ENCODE measurements around the gene FAM177A1.
"Not testable (repeated sequence)": the region's sequence is repeated elsewhere in the genome, so short reads cannot be mapped to it uniquely, and the experiment has no call there.

Gene FAM177A1

DNA sequence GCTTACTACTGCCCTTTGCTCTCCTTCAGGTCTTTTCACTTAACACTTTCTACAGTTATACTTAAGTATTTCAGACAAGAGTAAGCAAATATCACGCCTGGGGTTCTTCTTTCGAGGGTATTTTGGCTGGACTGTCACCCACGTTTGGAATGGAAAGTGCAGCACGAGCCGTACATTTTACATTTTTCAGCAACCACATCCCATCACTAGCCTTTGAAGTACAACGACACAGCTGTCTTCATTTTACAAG is 349 bp upstream of the FAM177A1 start:
- H3K4me1 Mint-ChIP-seq: peaks cover 26% of the 10 kb centered on the region
- H3K27ac Mint-ChIP-seq: peak overlapping the region; percentile 93
- H3K36me3 Mint-ChIP-seq: no peaks in the 10 kb centered on the region
- H3K4me3 Mint-ChIP-seq: peak overlapping the region; percentile 98
- no peaks in the 10 kb centered on the region for H3K27me3 Mint-ChIP-seq
- H3K9me3 Mint-ChIP-seq: no peaks in the 10 kb centered on the region
- no peak for ATAC-seq

DNA sequence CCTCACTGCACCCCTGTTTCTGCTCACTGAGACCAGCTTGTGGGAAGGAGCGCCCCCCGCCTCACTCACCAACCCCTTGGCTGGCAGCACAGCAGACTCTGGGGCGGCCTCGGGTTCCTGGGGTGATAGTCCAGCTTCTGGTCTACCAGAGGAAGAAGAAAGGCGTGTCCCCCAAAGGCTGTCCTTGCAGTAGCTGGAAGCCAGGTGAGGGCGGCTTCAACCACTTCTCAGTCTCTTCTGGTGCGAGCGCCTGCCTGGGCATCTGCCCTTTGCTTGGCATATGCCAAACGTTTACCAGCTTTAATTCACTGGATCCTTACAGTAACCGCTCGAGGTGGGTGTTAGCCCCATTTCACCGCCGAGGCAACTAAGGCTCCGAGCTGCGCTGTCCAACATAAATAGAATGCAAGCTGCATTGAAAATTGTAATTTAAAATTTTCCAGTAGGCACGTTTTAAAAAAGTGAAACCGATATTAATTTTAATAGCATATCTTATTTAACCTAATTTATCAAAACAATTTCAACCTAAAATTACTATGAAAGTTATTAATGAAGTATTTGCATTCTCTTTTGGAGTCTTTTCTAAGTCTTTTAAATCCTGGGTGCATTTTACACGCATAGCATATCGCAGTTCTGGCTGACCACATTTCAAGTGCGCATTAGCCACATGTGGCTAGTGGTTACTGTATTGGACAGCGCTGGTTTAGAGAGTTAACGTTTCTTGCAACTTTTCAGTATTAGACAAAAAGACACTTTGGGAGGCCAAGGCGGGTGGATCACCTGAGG is 872 bp downstream of the FAM177A1 start:
- peak; percentile 58 for ATAC-seq
- no peaks in the 10 kb centered on the region for H3K27me3 Mint-ChIP-seq
- no peaks in the 10 kb centered on the region for H3K36me3 Mint-ChIP-seq
- no peaks in the 10 kb centered on the region for H3K9me3 Mint-ChIP-seq
- H3K4me3 Mint-ChIP-seq: peak overlapping the region; percentile 98
- peak overlapping the region; percentile 93 for H3K27ac Mint-ChIP-seq
- H3K4me1 Mint-ChIP-seq: peaks cover 26% of the 10 kb centered on the region

- Mint-ChIP-seq H3K36me3 (peaks cover 3% of the 10 kb centered on the region), H3K27ac (no peak overlapping the region), H3K4me3 (peak overlapping the region; percentile 98), H3K27me3 (no peaks in the 10 kb centered on the region), H3K4me1 (peaks cover 26% of the 10 kb centered on the region), H3K9me3 (no peaks in the 10 kb centered on the region)
- ATAC-seq: no peak
Observed at GRCh38 chr14:35047976-35048513, 2.0 kb downstream of the FAM177A1 start.

- Mint-ChIP-seq H3K9me3 (no peaks in the 10 kb centered on the region), H3K4me1 (peaks cover 17% of the 10 kb centered on the region), H3K27me3 (no peaks in the 10 kb centered on the region), H3K36me3 (peaks cover 7% of the 10 kb centered on the region), H3K4me3 (no peak overlapping the region), H3K27ac (no peak overlapping the region)
- ATAC-seq: no peak
Observed at GRCh38 chr14:35050652-35051051, 4.6 kb downstream of the FAM177A1 start.

GRCh38 chr14:35051796-35052195 is 5.7 kb downstream of the FAM177A1 start:
- H3K36me3 Mint-ChIP-seq: peaks cover 13% of the 10 kb centered on the region
- peaks cover 20% of the 10 kb centered on the region for H3K4me1 Mint-ChIP-seq
- no peaks in the 10 kb centered on the region for H3K9me3 Mint-ChIP-seq

GRCh38 chr14:35052637-35053036 is 6.6 kb downstream of the FAM177A1 start:
- Mint-ChIP-seq H3K9me3 (no peaks in the 10 kb centered on the region), H3K27ac (no peak overlapping the region), H3K4me1 (peaks cover 17% of the 10 kb centered on the region), H3K27me3 (no peaks in the 10 kb centered on the region), H3K36me3 (peaks cover 20% of the 10 kb centered on the region), H3K4me3 (no peak overlapping the region)
- no peak for ATAC-seq

More at GRCh38 chr14:35051796-35052195, 5.7 kb downstream of the FAM177A1 start:
- ATAC-seq: no peak
- Mint-ChIP-seq H3K27ac (no peak overlapping the region), H3K27me3 (no peaks in the 10 kb centered on the region), H3K4me3 (no peak overlapping the region)

DNA sequence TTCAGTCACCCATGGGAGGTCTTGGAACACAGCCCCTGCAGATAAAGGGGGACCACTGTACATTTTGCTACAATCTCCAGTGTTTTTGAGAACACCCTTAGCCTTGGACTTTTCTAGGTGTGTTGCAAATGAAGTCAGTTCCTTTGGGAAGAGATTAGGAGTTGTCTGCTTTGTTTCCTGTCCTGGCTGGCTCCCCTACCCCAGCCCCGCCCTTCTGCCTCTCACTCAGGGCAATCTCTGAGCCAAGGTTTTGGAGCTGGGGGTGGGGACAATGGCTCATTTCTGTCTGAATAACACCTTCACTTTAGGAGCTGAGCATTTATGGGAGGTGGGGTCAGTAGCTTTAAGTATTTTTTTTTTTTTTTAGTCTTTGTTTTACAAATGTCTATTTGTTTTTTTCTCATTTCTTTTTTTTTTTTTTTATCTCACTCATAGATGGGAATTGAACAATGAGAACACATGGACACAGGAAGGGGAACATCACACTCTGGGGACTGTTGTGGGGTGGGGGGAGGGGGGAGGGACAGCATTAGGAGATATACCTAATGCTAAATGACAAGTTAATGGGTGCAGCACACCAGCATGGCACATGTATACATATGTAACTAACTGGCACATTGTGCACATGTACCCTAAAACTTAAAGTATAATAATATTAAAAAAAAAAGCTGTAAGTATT is 15.2 kb downstream of the FAM177A1 start:
- H3K4me1 Mint-ChIP-seq, H3K4me3 Mint-ChIP-seq, H3K27ac Mint-ChIP-seq, H3K27me3 Mint-ChIP-seq, H3K9me3 Mint-ChIP-seq, ATAC-seq: not testable (repeated sequence)
- H3K36me3 Mint-ChIP-seq: peaks cover 38% of the 10 kb centered on the region

- not testable (repeated sequence) for H3K9me3 Mint-ChIP-seq, H3K4me3 Mint-ChIP-seq, ATAC-seq, H3K4me1 Mint-ChIP-seq, H3K27me3 Mint-ChIP-seq, H3K27ac Mint-ChIP-seq
- peaks cover 32% of the 10 kb centered on the region for H3K36me3 Mint-ChIP-seq
Observed at GRCh38 chr14:35065731-35066130, 19.7 kb downstream of the FAM177A1 start.

GRCh38 chr14:35068238-35069012 is 22.4 kb downstream of the FAM177A1 start:
- H3K9me3 Mint-ChIP-seq: no peaks in the 10 kb centered on the region
- no peak overlapping the region for H3K27ac Mint-ChIP-seq
- H3K4me3 Mint-ChIP-seq: no peak overlapping the region
- no peaks in the 10 kb centered on the region for H3K27me3 Mint-ChIP-seq
- H3K4me1 Mint-ChIP-seq: no peaks in the 10 kb centered on the region
- ATAC-seq: no peak
- peaks cover 50% of the 10 kb centered on the region for H3K36me3 Mint-ChIP-seq

- Mint-ChIP-seq H3K9me3 (no peaks in the 10 kb centered on the region), H3K27ac (no peak overlapping the region)
Observed at GRCh38 chr14:35072226-35072625, 26.2 kb downstream of the FAM177A1 start.

DNA sequence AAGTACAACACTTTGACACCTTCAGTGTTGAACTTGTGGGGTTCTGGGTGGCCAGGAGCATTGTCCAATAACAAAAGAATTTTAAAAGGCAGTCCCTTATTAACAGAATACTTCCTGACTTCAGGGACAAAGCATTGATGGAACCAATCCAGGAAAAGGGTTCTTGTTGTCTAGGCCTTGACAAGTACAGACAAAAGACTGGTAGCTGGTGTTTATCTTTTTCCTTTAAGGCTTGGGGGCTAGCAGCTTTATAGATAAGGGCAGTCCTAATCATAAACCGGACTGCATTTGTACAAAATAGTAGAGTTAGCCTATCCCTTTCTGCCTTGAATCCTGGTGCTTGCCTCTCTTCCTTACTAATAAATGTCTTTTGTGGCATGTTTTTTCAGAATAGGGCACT is 27.4 kb downstream of the FAM177A1 start:
- Mint-ChIP-seq H3K9me3 (no peaks in the 10 kb centered on the region), H3K27me3 (no peaks in the 10 kb centered on the region)
- ATAC-seq: no peak

More at GRCh38 chr14:35072226-35072625, 26.2 kb downstream of the FAM177A1 start:
- ATAC-seq: no peak
- Mint-ChIP-seq H3K27me3 (no peaks in the 10 kb centered on the region), H3K36me3 (peaks cover 66% of the 10 kb centered on the region), H3K4me3 (no peak overlapping the region), H3K4me1 (no peaks in the 10 kb centered on the region)

DNA sequence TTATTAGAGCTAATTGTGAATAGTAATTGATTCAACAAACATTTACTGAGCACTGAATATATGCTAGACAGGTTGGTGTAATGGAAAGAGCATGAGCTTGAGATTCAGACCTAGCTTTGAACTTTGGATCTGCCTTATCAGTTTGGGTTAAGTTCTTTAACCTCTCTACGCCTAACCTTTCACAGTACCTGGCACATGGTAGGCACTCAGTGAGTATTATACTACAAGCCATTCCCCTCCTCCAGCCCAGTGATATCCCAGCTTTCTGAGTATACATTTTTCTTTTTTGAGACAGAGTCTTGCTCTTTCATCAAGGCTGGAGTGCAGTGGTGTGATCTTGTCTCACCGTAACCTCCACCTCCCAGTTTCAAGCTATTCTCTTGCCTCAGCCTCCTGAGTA is 32.0 kb downstream of the FAM177A1 start:
- H3K36me3 Mint-ChIP-seq: peaks cover 32% of the 10 kb centered on the region
- H3K9me3 Mint-ChIP-seq: no peaks in the 10 kb centered on the region
- no peaks in the 10 kb centered on the region for H3K4me1 Mint-ChIP-seq
- ATAC-seq: no peak
- no peaks in the 10 kb centered on the region for H3K27me3 Mint-ChIP-seq
- H3K27ac Mint-ChIP-seq: no peak overlapping the region
- H3K4me3 Mint-ChIP-seq: no peak overlapping the region

More for the DNA sequence above, 27.4 kb downstream of the FAM177A1 start:
- Mint-ChIP-seq H3K36me3 (peaks cover 54% of the 10 kb centered on the region), H3K27ac (no peak overlapping the region), H3K4me1 (no peaks in the 10 kb centered on the region), H3K4me3 (no peak overlapping the region)

- Mint-ChIP-seq H3K27me3 (no peaks in the 10 kb centered on the region), H3K27ac (no peak overlapping the region), H3K9me3 (no peaks in the 10 kb centered on the region), H3K36me3 (peaks cover 29% of the 10 kb centered on the region), H3K4me1 (no peaks in the 10 kb centered on the region), H3K4me3 (no peak overlapping the region)
- no peak for ATAC-seq
Observed at GRCh38 chr14:35079742-35080141, 33.7 kb downstream of the FAM177A1 start.

- Mint-ChIP-seq H3K4me3 (no peak overlapping the region), H3K36me3 (peaks cover 48% of the 10 kb centered on the region), H3K27me3 (no peaks in the 10 kb centered on the region), H3K4me1 (no peaks in the 10 kb centered on the region), H3K27ac (peak overlapping the region; percentile 17), H3K9me3 (no peaks in the 10 kb centered on the region)
- ATAC-seq: no peak
Observed at GRCh38 chr14:35083530-35084150, 37.6 kb downstream of the FAM177A1 start.

DNA sequence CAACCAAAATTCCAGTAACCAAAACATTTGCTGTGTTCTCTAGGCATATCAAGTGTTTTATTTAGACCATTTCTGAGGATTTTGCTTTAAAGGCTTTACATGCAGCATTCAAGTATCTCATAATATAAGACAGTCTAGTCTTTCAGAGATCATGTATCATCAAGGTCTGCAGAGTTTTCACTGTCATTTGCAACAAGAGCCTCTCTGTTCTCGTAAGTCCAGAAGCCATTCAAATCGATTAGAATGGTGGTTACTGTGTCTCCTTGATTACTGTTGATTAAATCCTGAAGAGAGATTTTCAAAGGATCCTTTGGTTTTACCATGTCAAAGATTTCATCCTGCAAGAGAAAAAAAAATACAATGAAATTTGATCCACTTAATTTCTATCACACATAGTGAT is 39.4 kb downstream of the FAM177A1 start:
- no peak overlapping the region for H3K27ac Mint-ChIP-seq
- no peaks in the 10 kb centered on the region for H3K4me1 Mint-ChIP-seq
- no peak overlapping the region for H3K4me3 Mint-ChIP-seq
- H3K9me3 Mint-ChIP-seq: no peaks in the 10 kb centered on the region
- H3K36me3 Mint-ChIP-seq: peaks cover 42% of the 10 kb centered on the region
- no peak for ATAC-seq
- no peaks in the 10 kb centered on the region for H3K27me3 Mint-ChIP-seq

All from stimulated activated memory B cell treated with anti-CD40 and anti-IgM and Interleukin-4, amounts not matched to agents 10 μg/mL and 1 μg/mL and 100 μg/mL, for 72 hours (primary cell).